C4-2B (cell line): ENCODE results near the gene ZFAND3.

Experiments
- CTCF ChIP-seq: fragments of 450-650 bp; conservative IDR thresholded peaks from 2 replicates; pipeline ENCODE4 v1.5.1; 2017; ENCODE audit warnings: mild to moderate bottlenecking
- ZFX ChIP-seq: fragments of 450-650 bp; IDR thresholded peaks from 2 replicates; pipeline ENCODE4 v1.6.1; 2017

- no peak for TF ChIP-seq CTCF
- no peak for TF ChIP-seq ZFX
Observed at GRCh38 chr6:38115626-38116008, 296.1 kb downstream of the ZFAND3 start.
